ENCODE results near the gene GMDS.

DNA sequence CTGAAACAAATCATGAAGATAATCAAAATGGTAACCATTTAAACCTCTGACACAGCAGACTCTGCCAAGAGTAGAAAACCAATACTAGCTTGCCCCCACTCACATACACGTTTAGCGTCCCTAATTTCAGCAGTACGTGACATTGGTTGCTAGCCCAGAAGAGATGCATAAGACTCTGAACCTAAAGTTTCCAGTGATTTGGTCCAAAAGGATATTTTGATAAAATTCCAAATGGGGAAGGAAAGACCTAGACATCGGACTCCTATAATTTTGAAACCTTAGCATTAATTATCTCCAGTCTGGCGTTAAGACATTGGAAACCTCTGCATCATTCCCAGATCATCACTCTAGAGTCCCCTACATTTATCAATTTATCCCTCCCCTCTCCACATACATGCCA is 98.1 kb downstream of the GMDS start:
- TF ChIP-seq, protein P1, sequence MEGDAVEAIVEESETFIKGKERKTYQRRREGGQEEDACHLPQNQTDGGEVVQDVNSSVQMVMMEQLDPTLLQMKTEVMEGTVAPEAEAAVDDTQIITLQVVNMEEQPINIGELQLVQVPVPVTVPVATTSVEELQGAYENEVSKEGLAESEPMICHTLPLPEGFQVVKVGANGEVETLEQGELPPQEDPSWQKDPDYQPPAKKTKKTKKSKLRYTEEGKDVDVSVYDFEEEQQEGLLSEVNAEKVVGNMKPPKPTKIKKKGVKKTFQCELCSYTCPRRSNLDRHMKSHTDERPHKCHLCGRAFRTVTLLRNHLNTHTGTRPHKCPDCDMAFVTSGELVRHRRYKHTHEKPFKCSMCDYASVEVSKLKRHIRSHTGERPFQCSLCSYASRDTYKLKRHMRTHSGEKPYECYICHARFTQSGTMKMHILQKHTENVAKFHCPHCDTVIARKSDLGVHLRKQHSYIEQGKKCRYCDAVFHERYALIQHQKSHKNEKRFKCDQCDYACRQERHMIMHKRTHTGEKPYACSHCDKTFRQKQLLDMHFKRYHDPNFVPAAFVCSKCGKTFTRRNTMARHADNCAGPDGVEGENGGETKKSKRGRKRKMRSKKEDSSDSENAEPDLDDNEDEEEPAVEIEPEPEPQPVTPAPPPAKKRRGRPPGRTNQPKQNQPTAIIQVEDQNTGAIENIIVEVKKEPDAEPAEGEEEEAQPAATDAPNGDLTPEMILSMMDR (IDR thresholded peaks at IDR 0.05), result no peak
- TF ChIP-seq, protein P2, sequence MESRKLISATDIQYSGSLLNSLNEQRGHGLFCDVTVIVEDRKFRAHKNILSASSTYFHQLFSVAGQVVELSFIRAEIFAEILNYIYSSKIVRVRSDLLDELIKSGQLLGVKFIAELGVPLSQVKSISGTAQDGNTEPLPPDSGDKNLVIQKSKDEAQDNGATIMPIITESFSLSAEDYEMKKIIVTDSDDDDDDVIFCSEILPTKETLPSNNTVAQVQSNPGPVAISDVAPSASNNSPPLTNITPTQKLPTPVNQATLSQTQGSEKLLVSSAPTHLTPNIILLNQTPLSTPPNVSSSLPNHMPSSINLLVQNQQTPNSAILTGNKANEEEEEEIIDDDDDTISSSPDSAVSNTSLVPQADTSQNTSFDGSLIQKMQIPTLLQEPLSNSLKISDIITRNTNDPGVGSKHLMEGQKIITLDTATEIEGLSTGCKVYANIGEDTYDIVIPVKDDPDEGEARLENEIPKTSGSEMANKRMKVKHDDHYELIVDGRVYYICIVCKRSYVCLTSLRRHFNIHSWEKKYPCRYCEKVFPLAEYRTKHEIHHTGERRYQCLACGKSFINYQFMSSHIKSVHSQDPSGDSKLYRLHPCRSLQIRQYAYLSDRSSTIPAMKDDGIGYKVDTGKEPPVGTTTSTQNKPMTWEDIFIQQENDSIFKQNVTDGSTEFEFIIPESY (IDR thresholded peaks at IDR 0.05; ENCODE audit: borderline replicate concordance, low read depth), result no peak
- TF ChIP-seq RFX5 (IDR thresholded peaks at IDR 0.05; ENCODE audit: low read length), result no peak
- TF ChIP-seq POLR2AphosphoS5 (IDR thresholded peaks at IDR 0.05; ENCODE audit: low read depth, low read length), result no peak
- TF ChIP-seq TAF1 (IDR thresholded peaks at IDR 0.05; ENCODE audit: borderline replicate concordance, low read depth, low read length), result no peak
- no peak for TF ChIP-seq MEF2A (IDR thresholded peaks at IDR 0.05; ENCODE audit: borderline replicate concordance, low read depth)
- no peak for TF ChIP-seq RAD21 (IDR thresholded peaks at IDR 0.05; ENCODE audit: low read length)
- no peak for TF ChIP-seq GABPA (IDR thresholded peaks at IDR 0.05; ENCODE audit: low read depth)
- no peak for TF ChIP-seq YY1 (IDR thresholded peaks at IDR 0.05; ENCODE audit: low read depth)

Data from SK-N-SH (cell line).